GM18909 (cell line): Measurements from ENCODE around the gene ZNF484.
"Not testable (repeated sequence)": the region's sequence is repeated elsewhere in the genome, so short reads cannot be mapped to it uniquely, and the experiment has no call there.

Experiments
- ATAC-seq: cut with Tn5 transposase; IDR thresholded peaks from one replicate; pipeline ENCODE4 v1.9.1; 2021; ENCODE audit warnings: mild to moderate bottlenecking; ENCODE audit not compliant: unreplicated experiment, poor library complexity

ZNF484 gene

DNA sequence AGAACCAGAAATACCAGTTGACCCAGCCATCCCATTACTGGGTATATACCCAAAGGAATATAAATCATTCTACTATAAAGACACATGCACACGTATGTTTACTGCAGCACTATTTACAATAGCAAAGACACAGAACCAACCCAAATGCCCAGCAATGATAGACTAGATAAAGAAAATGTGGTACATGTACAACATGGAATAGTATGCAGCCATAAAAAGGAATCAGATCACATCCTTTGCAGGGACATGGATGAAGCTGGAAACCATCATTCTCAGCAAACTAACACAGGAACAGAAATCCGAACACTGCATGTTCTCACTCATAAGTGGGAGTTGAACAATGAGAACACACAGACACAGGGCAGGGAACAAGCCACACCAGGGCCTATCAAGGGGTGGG, 11.2 kb downstream of the ZNF484 start:
- ATAC-seq = not testable (repeated sequence)

DNA sequence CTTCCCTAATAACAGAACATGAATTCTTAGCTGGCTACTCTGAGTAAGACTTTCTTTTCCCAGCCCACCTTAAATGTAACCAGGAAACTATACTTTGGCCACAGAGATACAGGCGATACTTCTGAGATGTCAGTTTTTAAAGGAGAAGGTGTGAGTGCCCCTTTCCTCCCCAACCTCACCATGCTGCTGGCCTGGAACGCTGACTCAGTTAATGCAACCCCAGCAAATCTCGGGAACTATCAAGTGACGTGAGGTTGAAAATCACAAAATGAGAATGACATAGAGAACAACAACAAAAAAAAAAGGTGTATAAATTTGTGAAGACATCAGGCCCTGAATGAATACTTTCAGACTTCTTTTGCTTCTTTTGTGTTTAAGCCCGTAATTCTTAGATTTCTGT, 13.7 kb downstream of the ZNF484 start:
- ATAC-seq = no peak

GRCh38 chr9:92860867-92861266, 17.0 kb downstream of the ZNF484 start:
- no peak for ATAC-seq

DNA sequence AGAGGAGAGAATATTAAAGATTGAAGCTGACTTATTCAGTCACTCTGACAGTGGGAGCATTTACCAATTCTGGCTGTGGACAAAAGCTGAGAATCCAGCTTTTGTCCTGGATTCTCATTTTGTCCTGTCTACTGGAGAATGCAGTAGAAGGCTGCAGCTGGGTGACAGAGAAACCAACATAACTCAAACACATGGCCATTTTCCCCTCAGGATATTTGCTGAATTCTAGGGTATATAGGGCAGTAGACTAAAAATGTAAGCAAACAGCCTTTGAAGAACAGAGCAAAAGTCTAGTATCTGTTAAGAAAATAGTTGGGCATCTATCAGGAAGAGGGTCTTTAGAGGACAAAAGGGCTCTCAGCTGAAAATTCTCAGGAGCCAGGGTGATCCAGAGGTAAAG, 20.6 kb downstream of the ZNF484 start:
- no peak for ATAC-seq

DNA sequence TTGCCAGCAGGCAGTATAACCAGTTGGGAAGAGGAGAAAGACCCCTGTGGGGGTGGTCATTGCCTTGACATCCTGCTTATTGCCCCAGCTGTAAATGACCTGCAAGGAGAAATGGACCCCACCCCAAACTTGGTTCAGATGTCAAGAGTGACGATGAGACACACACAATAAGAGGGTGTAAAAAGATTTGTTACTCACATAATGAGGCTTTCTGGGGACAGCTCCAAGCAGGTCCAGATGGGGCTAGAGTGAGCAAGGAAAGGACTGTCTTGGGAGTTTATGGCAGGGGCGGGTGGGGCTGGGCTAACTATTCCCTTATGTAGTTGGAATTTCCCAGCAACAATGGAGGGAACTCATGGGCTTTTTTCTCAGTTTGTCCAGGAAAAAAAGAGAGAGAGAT, 24.1 kb downstream of the ZNF484 start:
- ATAC-seq = no peak

DNA sequence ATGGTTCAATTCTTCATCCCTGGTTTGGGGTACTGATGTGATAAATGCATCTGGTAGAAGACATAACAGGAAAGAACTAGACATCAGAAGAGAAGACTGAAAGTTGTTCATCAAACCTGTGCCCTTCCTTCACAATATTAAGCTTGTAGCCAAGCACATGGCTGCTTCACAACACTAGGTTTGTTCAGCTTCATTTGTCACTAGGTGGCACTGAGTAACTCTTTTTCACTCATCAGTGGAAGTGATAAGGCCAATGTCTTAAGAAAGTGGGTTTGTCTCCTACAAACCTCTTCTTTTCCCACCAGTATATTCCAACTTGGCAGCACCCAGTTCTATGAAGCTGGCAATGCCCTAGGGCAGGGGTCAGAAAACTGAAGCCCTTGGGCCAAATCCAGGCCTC, 26.9 kb downstream of the ZNF484 start:
- no peak for ATAC-seq

DNA sequence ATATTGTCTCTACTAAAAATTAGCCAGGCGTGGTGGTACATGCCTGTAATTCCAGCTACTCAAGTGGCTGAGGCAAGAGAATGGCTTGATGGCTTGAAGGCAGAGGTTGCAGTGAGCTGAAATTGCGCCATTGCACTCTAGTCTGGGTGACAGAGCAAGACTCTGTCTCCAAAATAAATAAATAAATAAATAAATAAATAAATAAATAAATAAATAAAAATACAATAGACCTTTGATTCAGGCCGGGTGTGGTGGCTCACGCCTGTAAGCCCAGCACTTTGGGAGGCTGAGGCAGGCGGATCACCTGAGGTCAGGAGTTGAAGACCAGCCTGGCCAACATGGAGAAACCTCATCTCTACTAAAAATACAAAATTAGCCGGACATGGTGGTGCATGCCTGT, 29.1 kb downstream of the ZNF484 start:
- ATAC-seq = not testable (repeated sequence)

- ATAC-seq = no peak
Measured at GRCh38 chr9:92846662-92847145, 31.1 kb downstream of the ZNF484 start.

DNA sequence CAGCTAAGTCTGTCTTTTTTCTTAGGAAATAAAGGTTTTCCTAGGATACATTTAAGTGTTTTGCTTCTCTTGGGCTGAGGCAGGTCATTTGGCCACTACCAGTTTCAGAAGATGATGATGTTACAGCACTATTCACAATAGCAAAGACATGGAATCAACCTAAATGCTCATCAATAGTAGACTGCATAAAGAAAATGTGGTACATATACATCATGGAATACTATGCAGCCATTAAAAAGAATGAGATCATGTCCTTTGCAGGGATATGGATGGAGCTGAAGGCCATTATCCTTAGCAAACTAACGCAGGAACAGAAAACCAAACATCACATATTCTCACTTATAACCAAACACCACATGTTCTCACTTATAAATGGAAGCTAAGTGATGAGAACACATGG, 39.4 kb downstream of the ZNF484 start:
- ATAC-seq = not testable (repeated sequence)

GRCh38 chr9:92837191-92837590, 40.6 kb downstream of the ZNF484 start:
- no peak for ATAC-seq

- ATAC-seq = no peak
Measured at GRCh38 chr9:92829420-92829819, 48.4 kb downstream of the ZNF484 start.

DNA sequence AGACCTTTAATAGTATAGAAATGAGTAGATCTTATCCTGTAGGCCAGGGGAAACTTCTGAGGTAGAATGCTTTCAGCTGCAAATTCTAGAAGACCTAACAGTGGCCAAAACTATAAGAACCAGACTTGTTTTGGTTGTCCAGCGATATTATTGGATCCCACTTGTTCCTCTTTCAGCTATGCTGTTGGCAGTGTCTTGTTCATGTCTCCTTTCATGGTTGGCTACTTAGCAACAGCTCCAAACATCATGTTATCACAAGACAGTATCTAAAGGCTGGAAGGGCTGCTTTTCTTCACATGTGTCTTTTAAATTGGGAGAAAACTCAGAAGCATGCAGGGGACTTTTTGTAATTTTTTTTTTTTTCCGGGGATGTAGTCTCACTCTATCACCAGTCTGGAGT, 52.8 kb downstream of the ZNF484 start:
- not testable (repeated sequence) for ATAC-seq

DNA sequence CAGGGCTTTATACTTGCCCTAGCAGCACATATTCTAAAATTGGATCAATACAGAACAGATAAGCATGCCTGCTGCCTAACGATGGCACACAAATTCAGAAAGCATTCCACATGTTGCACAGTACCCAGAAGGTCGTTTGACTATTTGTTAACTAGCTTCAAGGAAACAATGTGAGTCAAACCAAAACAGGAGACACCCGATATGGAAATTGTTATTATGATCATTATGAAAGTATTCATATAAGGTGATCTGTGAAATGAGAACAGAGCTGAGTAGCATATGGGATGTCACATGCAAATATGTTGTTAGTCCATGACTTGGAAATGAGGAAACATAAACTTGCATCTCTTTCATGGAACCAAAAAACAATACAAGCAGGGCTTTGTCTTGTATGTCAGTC, 56.9 kb downstream of the ZNF484 start:
- no peak for ATAC-seq

DNA sequence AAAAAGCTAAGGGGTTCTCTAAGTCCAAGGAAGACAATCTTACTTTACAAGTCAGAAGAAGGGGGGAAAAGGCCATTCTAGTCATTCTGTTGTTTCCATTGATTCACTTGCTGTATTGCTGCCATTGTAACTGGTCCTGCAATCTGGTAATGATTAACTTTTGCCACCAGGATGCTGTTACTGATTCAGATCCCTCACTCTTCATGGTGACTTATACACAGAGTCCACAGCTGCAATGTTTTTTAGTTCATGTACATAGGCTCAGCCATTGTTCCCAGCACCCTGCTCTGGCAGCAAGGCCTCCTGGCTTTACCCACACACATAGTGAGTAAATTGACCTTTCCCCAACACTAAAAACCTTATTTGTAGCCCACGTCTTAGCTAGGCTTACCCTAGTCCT, 57.9 kb downstream of the ZNF484 start:
- not testable (repeated sequence) for ATAC-seq

DNA sequence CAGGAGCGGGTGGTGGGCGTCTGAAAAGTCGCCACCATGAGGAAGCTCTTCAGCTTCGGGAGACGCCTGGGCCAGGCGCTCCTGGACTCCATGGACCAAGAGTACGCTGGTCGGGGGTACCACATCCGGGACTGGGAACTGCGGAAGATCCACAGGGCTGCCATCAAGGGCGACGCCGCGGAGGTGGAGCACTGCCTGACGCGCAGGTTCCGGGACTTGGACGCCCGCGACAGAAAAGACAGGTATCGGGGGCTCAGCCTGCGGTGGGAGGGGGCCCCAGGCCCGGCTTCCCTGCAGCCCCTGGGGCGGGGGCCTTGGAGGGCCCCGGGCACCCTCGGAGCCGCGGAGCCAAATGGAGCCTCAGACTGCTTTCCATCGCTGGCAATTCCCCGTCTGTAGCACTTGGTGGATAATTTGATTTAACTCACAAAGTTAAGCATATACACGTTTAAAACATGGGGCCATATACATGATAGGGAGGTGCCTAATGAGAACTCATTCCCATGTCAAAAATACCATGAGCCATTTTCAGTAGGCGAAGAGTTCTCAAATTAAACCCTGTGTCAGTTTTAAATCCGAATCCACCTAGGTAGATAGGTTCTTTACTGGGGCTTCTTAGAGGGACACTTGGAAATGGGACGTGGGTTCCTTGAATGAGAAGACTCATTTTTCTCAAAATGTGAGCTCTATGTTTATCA, 68.1 kb downstream of the ZNF484 start:
- not testable (repeated sequence) for ATAC-seq

DNA sequence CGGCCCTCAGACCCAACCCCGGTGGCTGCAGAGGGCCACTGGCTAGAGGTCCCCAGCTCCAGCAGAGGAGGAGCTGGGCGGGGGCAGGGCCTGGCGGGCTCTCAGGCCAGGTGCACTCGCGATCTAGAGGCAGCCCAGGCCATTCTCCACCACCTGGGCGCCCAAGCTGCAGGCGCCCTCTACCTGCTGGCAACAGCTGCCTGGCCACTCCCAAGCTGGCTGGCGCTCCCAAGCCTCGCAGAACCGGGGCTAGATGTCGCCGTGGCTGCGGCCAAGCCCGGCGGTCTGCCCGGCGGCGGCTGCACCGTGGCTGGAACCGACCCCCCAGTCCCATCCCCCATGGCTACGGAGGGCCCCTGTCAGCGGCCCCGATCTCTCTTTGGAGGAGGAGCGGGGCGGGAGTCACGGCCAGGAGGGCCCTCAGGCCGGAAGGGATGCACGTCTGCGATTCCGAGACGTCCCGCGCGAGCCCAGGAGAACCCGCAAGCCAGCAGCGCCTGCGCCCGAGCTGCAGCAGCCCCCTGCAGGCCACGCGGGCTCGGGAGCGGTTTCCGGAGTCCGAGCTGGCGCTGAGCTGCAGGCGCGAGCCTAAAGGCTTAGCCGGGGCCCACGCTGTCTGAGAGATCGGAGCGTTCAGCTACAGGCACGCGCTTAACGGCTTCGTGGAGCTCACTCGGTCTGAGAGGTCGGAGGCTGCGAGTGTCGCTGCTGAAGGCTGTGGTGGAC, 68.9 kb downstream of the ZNF484 start:
- ATAC-seq = no peak

- ATAC-seq = no peak
Measured at GRCh38 chr9:92807757-92808725, 69.8 kb downstream of the ZNF484 start.

DNA sequence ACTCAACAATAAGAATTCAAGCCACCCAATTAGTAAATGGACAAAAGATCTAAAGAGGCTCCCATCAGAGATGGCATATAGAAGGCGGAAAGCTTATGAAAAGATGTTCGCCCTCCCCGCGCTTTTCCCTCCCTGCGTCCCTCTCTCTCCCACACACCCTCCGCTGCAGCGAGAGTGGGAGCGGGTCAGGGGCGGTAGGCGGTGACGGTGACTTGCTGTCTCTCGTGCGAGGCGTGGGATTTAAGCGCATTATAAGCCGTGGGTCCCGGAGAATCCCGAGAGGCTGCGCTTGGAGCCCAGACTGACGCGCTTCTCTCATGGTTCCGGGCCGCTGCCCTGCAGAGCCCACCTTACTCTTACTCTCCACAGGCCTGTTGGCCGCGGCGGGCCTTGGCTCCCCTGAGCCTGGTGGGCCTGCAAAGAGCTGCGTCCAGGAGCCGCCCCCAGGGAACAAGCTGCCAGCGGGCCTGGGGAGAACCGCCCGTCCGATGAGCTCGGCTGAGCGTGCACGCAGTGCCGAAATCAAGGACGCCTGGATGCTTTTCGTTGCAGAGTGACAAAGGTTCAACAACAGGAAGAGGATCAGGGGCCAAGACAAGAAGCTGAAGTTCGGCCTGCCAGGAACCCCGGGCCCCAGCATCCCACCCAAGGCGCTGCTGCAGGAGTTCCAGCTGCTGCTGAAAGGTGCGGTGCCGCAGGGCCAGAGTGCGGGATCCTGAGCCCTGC, 70.6 kb downstream of the ZNF484 start:
- ATAC-seq = no peak

DNA sequence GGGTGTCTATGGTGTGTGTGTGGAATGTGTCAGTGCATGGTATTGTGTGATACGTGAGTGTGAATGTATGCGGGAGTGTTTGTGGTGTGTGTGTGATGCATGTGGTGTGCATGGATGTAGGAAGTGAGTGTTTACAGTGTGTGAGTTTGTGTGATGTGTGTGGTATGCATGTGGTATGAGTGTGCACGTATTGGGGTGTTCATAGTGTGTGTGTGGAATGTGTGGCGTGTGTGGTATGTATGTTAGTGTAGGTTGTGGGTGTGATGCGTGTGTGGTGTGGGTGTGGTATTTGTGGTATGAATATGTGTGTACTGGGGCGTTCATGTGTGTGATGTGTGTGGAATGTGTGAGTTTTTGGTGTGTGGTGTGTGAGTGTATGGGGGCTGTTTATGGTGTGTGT, 73.1 kb downstream of the ZNF484 start:
- ATAC-seq = no peak

DNA sequence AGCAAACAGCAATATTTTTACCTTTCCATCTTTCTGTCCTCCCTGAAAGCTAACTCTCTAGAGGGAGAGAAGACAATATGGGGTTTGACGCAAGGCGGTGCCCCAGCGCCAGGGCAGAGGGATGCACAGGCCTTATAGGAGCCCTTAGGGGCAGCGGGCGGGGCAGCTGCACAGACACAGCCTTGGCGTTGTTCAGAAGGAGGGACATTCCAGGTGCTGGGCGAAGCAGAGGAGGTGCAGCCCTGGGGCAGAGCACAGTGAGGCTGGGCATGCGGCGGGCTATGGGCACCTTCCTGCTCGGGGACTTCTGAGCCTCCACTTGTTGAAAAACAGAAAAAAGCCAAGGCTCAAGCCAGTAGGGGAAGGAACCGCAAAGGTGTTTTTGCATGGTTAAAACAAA, 79.5 kb downstream of the ZNF484 start:
- ATAC-seq = no peak
